ENCODE measurements around the gene METTL27.
A peak's percentile ranks its signal among the peaks of the same experiment; 100 is the strongest.
"Not testable (repeated sequence)": the region's sequence is repeated elsewhere in the genome, so short reads cannot be mapped to it uniquely, and the experiment has no call there.

Gene METTL27, protein sequence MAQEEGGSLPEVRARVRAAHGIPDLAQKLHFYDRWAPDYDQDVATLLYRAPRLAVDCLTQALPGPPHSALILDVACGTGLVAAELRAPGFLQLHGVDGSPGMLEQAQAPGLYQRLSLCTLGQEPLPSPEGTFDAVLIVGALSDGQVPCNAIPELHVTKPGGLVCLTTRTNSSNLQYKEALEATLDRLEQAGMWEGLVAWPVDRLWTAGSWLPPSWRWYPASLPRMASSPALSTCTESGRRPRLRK

DNA sequence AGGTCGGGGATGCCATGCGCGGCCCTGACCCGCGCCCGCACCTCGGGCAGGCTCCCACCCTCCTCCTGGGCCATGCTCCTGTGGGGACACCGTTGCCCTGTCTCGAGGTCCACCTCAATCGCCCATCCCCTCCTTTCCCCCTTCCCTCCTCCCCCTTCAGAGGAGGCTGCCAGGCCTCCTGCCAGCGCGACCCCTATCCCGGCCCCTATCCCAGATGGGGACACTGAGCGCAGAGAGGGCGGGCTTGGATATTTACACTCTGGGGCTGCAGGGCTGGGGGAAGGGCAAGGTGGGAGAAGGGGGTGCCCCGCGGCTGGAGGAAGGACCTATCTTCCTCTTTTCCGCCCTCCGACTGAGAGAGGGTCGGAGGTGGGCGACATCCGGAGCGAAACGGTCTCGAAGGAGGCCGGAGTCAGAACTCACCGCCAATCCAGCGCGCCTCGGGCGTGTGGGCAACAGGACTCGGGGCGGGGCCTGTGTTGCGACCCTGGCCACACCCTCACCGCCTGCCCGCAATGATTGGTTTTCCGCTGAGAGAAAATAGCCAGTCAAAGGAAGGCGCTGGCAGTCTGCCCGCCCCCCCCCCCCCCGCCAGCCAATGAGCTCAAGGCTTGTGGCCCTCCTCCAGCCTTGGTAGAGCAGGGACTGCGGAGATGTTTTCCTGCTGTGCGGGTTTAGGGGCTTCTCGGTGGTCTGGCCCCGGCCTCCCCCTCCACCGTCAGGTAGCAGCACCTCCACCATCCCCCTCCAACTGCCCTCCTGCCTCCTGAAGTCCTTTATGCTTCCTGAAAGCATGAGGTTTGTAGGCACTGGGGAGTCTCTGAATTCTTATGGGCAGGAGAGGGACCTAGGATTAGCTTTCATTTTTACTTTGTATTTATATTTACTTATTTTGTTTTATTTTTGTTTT, at the start of gene METTL27:
TSS of gene METTL27 (minus strand) at position 450 of the 910 bp plus-strand sequence. CDS start at position 74, 376 bp downstream.
- peak; percentile 87 to 88 for DNase-seq

DNA sequence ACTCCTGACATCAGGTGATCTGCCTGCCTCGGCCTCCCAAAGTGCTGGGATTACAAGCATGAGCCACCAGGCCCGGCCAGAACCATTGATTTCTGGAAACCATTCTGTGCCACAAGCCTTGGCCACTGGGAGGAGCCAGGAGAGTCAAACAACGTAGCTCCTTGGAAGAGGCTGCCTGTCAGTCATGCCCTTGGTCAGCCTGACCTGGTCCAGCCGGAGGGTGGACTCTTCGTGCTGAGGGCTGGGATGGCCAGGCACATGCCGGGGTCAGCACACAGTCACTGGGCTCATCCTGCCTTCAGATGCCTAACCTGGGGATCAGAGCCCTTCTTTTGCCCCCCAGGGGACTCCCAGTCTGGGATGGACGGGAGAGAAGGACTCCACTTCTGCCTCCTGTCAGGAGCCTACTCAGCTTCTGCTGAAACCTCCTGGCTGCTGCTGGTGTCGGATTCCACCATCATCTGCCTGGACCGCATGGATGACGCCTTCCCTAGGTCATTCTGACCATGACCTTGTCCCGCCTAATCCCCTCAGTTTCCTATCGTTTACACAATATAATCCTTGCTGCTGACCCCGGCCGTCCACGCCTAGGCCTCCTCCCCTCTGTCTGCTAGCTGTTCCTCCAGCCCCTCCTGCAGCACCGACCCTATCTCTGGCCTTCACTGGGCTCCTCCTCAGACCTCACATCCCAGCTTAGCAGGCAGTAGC, 49.0 kb upstream of the METTL27 start:
- DNase-seq: no peak

DNA sequence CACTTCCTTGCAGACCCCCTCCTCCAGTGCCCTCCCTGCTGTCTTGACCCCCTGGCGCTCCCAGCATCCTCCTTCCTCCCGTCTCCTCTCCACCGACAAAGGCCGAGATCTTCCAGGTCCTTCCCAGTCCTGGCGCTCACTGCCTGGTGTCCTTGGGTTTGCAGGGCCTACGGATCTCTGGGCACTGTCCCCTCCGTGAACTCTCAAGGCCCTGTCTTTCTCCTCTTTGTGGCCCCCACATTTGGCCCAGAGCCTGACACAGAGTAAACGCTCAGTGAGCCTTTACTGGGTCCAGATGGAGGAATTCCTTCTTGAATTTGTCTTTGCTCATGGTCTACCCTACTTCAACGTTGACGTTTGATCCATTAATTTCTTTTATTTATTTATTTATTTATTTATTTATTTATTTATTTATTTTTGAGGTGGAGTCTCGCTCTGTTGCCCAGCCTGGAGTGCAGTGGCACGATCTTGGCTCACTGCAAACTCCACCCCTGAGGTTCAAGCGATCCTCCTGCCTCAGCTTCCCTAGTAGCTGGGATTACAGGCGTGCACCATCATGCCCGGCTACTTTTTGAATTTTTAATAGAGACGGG, 48.3 kb upstream of the METTL27 start:
- no peak for DNase-seq

DNA sequence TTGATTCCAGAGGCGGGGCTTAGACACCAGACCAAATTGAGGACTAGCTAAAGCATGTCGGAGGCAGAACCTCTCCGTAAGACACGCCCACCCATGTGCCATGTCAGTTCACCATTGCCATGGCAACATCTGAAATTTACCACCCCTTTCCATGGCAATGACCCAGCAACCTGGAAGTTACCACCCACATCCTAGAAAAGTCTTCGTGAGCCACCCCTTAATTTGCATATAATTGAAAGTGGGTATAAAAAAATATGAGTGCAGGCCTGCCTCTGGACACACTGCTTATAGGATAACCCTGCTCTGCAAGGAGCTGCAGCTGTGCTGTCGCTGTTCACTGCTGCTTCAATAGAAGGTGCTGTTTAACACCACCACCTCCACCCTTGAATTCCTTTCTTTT, 46.6 kb upstream of the METTL27 start:
- no peak for DNase-seq

DNA sequence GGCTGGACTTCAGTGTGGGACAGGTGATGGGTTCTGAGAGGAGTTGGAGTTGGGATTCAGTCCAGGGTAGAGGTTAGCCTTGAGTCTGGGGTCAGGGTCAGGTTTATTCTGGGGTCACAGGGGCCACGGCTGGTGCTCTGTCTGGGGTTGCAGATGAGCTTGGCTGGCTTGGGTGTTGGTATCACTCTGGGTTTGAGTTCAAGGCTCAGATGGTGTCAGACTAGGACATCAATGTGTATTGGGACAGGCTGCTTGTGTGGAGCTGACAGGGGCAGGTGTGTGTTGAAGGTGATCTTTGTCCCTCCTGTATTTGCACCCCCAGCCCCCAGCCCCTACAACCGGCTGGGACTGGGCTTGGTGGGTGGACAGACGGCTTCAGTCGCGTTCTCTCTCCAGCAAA, 45.4 kb upstream of the METTL27 start:
- DNase-seq: no peak

DNA sequence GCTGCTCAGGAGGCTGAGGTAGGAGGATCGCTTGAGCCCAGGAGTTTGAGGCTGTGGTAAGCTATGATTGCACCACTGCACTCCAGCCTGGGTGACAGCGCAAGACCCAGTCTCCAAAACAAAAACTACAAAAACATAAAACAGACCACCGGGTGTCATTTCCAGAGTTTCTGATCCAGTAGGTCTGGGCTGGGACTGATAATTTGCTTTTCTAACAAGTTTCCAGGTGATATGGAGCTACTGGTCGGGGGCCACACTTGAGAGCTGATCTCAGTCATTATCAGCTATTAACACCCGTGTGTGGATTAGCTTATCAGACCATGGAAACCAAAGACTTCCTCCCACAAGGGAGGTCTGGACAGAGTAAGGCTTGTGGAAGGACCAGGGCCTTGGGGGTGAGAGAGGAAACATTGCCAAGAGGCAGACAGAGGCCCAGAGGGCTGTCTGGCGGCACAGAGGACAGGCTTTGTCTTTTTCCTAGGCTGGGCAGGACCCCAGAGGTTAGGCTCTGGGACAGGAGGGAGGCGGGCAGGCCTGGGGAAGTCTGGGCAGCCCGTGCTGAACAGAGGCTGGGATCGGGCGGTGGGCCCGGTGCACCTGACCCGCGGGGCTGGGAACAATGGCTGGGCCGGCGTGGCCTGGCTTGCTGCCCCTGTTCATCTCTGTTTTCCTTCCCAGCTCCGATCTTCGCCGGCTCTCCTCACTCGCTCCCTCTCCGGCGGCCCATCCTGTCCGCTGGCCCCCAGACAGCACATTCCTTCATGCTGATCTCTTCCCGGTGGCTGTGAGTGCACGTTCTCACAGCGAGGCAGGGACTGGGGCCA, 43.9 kb upstream of the METTL27 start:
- no peak for DNase-seq

DNA sequence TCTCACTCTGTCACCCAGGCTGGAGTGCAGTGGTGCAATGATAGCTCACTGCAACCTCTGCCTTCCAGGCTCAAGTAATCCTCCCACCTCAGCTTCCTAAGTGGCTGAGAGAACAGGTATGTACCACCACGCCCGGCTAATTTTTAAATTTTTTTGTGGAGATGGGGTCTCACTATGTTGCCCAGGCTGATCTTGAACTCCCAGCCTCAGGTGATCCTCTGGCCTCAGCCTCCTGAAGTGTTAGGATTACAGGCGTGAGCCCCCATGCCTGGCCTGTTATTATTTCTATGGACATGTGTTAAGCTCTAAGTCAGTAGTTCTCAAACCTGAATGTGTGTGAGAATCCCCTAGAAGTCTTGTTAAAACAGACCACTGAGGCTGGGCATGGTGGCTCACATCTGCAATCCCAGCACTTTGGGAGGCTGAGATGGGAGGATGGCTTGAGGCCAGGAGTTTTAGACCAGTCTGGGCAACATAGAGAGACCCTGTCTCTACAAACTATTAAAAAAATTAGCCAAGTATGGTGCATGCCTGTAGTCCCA, 43.2 kb upstream of the METTL27 start:
- DNase-seq: no peak

DNA sequence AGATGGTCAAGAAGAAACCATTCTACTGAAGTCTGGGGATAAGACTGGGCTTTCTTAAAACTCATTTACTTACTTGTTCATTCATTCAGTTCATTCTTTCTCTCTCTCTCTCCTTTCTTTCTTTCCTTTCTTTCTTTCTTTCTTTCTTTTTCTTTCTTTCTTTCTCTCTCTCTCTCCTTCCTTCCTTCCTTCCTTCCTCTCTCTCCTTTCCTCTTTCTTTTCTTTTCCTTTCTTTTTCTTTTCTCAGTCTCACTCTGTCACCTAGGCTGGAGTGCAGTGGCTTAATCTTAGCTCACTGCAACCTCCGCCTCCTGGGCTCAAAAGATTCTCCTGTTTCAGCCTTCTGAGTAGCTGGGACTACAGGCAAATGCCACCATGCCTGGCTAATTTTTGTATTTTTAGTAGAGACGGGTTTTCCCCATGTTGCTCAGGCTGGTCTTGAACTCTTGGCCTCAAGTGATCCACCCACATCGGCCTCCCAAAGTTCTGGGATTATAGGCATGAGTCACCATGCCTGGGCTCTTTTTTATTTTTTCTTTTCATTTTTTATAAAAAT, 42.6 kb upstream of the METTL27 start:
- DNase-seq: not testable (repeated sequence)

DNA sequence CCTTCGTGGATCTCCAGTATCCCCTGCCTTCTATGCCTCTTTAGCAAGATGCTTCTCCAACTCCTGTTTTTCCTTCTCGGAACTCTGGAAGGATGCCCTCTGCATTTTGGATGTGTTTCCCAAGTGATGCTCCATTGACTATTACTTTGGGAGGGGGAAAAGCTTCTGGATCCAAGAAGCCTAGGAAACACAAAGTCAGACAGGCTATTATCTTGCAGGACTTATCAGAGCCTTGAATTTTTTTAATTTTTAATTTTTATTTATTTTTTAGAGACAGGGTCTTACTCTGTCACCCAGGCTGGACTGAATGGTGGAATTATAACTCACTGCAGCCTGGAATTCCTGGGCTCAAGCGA, 39.7 kb upstream of the METTL27 start:
- DNase-seq: no peak

DNA sequence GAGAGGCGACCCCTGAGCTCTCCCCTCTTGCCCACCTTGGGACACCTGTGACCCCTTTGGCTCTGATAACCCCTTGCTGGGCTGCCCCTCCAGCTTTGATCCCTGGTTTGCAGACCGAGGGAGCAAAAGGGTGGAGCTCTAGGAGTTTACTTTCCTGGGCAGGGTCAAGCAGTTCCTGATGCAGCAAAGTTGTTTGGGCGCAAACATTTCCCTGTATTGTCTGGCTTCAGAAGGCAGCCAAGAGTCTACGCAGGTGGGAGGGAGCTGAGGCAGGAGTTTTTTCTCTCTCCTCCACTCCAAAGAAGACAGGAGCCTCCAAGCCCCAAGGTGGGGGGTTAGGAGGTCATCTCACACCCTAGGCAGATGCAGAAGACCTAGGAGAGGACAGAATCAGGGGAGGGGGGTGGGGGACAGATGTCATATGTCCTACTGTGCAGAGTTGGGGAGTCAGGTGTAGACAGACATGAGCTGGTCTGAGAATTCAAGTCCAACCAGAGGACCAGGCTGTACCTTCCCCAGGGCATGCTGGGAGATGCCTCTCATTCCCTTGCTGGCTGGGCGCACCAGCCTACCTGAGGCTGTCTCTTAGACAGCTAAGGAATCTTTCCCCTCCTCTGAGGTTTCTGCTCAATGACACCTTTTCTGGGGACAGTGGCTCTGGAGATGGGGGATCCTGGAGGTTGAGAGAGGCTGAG, 39.2 kb upstream of the METTL27 start:
- DNase-seq: no peak

DNA sequence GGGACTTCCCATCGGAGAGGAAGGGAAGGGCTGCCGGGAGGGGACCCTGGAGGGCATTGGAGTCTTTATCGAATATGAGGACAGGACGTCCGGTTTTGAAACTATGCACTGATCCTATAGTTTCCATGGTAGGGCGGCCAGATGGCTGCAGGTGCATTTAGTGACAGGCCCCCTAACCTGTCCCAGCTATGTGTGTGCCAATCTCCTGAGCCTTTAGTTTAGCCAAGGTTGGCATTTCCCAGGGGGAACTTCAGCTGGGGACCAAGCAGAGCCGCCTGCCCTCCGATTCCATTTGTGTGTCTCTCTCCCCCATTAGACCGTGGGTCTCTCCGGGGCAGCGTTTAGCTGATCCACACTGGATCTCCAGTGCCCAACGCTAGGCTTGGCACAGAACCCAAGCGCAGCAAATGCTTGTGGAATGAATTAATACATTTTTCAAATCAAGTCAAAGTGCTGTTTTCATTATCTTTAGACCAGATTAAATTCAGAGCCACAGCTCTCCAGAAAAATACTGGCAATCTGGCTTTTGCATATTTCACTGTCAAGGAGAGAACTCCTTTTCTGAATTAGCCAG, 38.5 kb upstream of the METTL27 start:
- DNase-seq: no peak

DNA sequence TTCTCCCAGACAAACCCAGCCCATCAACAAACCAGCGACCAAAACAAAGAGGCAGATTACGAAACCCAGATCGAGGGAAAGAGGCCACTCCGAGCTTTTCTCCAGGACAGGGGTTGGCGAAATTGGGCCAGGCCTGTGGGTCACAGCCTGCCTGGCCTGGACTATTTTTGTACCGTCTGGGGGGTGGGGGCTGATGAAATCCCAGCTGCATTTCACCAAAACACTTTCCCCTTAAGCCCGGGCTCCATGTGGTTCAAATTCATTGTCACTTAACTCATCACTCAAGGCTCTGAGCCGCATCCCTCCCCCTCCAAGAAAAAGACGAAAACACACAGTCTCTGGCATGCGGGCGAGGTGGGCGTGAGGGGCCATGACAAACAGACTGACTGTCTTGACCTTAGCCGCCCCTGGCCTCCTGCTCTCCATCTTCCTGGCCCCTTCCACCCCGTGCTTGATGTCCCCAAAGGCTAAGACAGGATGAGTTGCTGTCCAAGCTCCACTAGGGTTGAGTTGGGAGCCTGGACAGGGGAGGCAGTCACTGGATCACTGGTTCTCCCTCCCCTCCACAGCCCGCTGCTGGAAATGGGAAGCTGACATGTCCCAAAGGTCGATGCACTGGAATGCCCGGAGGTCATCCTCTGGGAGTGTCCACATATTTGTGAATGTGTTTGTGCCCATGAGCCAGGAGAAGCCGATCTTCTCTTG, 37.8 kb upstream of the METTL27 start:
- no peak for DNase-seq

DNA sequence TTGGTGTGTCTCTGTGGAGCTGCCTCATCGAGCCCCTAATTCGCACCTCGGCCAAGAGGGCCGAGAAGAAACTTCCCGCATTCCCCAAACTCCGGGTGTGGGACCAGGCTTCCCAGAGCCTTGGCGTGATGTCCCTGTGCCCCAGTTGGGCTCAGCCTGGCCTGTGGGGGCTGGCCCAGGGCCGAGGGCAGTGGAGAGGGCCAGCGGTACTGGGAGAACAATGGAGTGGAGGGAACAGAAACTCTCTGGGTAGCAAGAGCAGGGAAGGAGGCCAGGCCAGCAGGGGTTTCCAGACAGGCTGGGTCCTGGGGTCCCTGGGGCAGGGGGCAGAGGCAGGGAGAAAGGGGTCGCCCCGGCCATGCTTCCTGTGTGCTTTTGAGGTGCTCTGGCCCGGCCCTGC, 34.7 kb upstream of the METTL27 start:
- no peak for DNase-seq

DNA sequence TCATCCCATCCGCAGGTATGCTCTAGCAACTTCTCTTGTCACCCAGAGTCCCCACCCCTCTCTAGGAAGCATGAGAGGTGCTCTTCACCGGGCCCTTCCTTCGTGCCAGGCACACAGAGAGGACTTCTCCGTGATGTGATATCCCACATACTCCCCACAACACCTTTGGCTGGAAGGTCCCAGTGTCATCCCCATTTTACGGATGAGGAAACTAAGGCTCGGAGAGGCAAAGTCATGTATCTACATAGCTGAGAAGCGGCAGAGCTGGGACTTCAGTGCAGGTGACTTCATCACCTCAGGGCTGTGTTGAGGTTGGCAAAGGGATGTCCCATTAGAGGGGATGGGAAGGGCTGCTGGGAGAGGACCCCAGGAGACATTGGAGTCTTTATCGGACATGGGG, 34.0 kb upstream of the METTL27 start:
- no peak for DNase-seq

DNA sequence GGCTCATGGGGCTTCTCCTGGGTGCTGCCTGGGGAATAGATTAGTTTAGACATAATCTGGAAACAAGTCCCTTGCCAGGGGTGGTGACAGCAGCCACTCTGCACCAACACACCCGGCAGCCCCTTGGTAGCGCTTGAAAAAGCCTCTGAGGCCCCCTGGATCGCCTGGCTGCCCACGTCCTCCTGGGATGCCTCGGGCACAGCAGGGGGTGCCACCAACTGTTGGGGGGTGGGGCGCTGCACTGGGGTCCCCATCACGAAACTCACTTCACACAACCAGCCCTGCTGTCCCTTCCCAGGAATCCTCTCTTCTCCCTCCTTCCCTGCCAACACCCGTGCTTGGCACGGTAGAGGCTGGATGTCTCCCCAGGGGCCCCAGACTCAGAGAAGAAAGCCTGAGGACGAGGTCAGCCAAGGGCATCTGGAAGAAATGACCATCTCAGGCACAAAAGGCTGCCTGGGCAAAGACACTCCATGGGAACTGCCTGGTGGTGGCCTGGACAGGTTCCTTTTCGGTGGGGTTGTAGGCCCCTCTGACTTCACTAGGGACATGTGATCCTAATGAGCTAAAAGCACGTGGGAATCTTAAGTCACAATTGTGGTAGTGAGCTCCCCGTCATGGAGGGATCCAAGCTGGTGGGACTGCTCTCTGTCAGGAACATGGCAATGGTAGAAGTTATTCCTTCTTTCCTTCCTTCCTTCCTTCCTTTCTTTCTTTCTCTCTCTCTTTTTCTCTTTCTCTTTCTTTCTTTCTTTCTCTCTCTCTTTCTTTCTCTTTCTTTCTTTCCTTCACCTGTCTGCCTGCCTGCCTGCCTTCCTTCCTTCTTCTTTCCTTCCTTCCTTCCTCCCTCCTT, 30.0 kb upstream of the METTL27 start:
- DNase-seq: no peak

DNA sequence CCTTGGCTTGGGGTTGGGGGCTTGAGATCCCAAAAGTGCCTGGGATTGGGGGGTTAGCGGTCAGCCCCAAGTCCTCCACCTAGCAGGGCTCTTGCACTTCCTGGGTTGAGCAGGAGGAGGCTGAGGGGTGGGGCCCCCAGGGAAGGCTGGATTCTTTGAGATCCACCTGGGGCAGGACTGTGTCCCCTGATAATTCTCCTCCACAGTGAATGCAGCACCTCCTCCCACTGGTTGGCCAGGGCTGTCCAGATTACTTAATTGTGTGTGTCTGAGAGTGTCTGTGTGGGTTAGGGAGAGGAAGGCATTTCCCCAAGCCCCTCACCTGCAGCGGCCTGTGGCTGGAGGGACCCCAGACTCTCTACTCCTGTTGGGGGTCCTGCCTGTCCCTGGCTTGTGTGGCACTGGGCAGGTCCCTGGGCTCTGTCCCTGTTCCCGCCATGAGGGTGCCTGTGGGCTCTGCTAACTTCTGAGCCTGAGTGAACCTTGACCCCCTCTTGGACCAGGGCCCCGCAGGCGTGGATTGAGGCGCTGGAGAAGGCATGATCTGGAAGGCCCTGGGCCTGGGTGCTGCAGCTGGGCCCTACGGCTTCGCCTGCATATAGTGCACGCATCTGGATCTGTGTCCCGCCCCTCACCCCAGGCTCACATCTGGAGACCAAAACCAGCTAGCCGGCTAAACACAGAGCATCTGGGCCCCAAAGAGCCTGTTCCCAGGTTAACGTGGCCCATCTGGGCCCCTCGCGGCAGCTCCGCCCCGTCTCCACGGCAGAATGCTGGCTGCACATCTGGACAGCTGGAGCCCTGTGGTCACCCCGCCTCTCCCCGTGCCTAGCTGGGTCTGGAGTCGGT, 29.1 kb upstream of the METTL27 start:
- DNase-seq: no peak

DNA sequence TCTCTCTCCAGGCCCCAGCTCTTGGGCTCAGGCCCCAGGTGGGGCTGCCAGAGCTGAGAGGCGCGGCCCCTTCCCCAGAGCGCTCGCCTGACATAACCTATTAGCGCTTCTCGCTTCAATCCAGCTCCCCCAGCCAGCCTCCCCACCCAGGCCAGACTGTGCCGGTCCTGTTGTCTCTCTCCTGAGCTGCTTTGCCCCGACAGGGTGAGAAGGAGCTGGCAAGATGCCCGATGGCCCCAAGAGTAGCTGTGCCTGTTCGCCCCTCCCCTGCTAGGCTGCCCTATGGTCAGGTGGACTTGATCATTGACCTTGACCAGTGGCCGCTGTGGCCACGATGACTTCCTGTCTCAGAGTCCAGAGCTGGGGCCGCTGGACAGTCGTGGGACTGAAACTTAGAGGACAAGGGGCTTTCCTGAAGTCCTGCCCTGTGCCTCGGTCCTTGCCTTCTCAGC, 27.8 kb upstream of the METTL27 start:
- no peak for DNase-seq

Data from activated CD4-positive, alpha-beta T cell treated with anti-CD3 and anti-CD28 coated beads for 4 hours (primary cell).